HG03066 (cell line): ENCODE measurements around the gene DTWD2.
A peak's percentile ranks its signal among the peaks of the same experiment; 100 is the strongest.
"Not testable (repeated sequence)": the region's sequence is repeated elsewhere in the genome, so short reads cannot be mapped to it uniquely, and the experiment has no call there.

Experiments used
- ATAC-seq: cut with Tn5 transposase; IDR thresholded peaks from one replicate; pipeline ENCODE4 v1.9.1; 2021; ENCODE audit warnings: low read depth; ENCODE audit not compliant: unreplicated experiment

DTWD2 gene

DNA sequence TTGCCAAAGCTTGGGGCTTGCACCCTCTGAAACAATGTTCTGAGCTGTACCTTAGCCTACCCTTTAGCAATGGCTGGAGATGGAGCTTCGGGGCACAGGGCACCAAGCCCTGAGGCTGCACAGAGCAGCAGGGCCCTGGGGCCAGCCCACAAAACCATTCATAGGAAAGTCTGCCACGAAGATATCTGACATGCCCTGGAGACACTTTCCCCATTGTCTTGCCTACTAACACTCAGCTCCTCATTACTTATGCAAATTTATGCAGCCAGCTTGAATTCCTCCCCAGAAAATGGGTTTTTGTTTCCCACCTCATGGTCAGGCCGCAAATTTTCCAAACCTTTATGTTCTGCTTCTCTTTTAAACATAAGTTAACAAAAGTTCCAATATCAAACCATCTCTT, 105.7 kb downstream of the DTWD2 start:
- ATAC-seq: no peak

DNA sequence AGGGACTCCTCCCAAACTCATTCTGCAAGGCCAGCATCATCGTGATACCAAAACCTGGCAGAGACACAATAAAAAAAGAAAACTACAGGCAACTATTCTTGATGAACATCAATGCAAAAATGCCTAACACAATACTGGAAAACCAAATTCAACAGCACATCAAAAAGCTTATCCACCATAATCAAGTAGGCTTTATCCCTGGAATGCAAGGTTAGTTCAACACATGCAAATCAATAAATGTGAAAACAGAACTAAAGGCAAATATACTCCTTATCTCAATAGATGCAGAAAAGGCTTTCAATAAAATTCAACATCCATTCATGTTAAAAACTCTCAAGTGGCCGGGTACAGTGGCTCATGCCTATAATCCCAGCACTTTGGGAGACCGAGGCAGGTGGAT, 111.5 kb downstream of the DTWD2 start:
- ATAC-seq: not testable (repeated sequence)

DNA sequence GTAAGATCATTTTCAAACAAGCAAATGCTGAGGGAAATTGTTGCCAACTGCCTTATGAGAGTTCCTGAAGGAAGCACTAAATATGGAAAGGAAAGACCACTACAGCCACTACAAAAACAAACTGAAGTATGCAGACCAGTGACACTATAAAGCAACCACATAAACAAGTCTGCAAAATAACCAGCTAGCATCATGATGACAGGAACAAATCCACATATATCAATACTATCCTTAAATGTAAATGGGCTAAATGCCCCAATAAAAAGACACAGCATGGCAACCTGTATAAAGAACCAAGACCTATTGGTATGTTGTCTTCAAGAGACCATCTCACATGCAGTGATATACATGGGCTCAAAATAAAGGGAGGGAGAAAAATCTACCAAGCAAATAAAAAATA, 113.2 kb downstream of the DTWD2 start:
- ATAC-seq: no peak

DNA sequence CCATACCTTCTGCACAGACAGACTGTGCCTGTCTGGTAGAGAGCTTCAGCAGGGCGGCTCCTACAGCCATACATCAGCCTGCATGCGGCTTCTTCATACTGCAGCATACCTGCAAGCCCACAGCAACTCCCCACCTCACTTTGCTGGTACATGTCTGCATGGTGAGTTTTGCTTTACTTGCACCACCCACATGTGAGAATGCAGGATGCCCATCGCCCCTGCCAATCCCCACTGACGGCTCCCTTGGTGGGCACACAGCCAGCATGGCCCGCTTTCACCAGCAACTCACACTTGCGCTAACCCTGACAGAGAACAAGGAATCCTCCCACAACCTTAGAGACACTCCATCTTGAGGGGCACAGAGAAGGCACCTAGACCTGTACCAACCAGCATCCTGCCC, 114.9 kb downstream of the DTWD2 start:
- no peak for ATAC-seq

DNA sequence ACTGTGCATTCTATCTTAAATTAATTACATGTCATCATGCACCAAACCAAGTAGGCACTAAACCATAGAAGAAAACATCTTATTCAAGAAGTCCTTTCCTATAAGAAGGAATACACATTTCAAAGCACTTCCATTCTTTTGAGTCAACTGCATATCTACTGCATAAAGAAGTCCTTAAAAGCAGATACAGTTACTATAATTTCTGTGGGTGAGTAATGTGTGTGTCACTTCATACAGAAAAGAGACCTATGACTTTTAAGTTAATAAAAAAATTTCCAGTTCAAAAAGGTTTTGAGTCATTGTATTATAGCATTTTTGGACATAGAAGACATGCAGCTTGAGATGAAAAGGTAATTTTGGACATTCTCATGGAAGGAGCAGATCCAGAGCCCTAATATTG, 125.0 kb downstream of the DTWD2 start:
- no peak for ATAC-seq

DNA sequence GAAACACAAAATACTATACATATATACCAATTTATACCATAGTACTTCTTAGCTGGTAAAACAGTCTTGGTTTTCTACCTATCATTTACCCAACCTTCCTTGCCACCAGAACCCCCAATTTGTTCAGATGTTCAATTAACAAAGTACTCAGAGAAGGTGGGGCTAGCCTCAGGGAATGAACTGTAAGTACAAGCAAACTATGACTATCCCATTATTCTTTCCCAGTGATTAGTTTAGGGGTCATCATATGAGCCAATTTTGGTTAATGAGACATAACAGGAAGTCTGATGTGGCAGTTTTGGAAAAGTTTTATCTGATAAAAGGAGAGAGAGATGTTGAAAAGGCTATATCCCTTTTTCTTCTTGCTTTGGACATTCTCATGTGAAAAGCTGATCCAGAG, 125.8 kb downstream of the DTWD2 start:
- ATAC-seq: no peak

DNA sequence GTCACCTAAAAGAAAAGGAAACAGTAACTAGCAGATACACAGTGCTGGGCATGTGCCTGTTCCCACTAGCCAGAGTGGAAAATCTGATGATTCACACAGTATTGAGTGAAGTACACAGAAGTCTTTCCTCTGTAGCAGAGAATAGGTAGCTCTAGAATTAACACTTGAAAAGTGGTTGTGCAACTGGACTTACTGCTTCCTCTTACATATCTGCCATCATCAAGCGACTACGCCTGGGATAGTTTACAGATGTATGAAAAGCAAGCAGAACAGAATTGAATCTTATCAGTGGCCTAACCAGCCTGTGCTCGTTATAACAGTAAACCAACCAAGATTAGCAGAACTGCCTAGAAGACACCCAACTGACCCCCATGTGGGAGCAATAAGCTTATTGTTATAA, 130.6 kb downstream of the DTWD2 start:
- ATAC-seq: no peak

DNA sequence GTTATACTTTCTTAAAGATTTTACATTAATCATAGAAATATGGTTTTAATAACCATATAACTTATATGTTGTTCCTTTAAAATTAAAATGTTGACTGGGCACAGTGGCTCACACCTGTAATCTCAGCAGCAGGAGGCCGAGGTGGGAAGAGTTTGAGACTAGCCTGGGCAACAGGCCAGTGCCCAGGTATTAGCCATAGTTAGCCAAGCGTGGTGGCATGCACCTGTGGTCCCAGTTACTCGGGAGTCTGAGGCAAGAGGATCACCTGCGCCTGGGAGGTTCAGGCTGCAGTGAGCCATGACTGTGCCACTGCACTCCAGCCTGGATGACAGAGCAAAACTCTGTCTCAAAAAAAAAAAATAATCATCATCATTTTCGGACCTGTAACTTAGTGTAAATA, 133.5 kb downstream of the DTWD2 start:
- no peak for ATAC-seq

DNA sequence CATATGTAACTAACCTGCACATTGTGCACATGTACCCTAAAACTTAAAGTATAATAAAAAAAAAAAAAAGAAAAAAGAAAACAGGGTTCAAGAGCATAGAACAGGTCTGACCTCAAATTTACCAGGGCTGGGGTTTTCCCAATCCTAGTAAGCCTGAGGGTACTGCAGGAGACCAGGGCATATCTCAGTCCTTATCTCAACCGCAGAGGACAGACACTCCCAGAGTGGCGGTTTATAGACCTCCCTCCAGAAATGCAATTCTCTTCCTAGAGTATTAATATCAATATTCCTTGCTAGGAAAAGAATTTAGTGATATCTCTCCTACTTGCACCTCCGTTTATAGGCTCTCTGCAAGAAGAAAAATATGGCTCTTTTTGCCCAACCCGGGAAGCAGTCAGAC, 136.6 kb downstream of the DTWD2 start:
- ATAC-seq: not testable (repeated sequence)

DNA sequence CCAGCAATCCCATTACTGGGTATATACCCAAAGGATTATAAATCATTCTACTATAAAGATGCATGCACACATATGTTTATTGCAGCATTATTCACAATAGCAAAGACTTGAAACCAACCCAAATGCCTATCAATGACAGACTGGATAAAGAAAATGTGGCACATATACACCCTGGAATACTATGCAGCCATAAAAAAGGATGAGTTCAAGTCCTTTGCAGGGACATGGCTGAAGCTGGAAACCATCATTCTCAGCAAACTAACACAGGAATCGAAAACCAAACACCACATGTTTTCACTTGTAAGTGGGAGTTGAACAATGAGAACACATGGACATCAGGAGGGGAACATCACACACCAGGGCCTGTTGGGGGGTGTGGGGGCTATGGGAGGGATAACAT, 138.8 kb downstream of the DTWD2 start:
- ATAC-seq: not testable (repeated sequence)

DNA sequence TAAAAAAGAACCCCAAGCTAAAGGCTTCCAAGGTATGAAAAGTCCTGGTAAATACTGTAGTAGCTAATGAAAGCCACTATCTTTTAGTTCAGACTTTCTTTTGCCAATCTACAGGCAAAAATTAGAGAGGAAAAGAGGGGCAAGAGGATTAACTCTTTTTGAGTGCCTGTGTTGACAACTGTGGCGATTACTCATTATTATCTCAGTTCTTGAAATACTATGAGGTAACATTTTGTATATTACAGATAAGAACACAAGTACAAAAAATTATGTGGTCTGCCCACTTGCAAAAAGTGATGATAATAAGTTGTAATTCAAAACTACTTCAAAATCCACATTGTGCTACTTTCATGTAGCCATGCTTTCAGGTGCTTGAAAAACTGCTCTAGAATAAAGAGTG, 144.0 kb downstream of the DTWD2 start:
- ATAC-seq: no peak

DNA sequence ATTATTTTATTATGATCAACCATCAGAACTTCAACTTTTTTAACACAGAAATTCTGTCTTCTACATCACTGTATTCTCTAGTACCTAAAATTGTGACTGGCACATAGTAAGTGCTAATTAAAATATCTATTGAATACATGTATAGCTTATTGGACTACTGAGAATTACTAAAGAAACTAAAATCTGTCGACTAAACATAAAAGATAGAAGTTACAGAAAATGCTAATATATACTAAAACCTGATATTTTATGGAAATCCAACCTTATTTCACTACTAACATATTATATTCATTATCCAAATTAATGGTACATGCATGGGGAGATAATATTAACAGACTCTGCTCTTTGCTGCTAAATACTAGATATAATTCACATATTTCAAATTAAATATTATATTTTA, 153.6 kb downstream of the DTWD2 start:
- ATAC-seq: no peak

DNA sequence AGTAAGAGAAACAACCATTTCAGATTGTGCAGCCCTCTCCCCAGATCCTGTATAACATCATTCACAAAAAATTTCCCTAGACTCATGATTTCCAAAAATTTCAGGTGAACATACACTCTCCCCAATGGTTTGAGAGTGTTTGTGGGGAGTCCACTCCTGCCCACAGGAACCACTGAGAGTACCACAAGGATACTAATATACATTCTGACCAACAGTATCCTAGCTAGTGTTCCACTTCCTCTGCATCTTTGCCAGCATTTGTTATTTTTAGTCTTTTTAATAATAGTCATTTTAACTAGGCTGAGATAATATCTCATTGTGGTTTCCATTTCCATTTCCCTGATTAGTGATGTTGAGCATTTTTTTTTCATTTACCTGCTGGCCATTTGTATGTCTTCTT, 155.4 kb downstream of the DTWD2 start:
- ATAC-seq: no peak

DNA sequence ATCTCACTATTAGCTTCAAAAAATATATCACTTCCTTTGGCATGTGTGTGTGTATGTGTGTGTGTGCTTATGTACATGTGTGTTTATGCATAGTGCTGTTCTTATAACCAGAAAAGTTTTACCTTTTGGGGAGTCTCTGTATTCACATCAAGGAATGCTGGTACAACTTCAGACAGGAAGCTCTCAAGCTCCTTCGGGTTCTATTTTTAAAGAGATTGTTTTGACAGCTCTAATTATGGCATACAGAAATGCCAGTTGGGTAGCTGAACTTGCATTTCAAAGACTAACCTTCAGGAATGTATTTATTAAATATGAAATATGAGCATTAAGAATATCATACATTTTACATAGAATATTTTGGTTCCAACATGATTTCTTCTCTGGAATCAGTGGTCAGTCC, 163.1 kb downstream of the DTWD2 start:
- no peak for ATAC-seq

DNA sequence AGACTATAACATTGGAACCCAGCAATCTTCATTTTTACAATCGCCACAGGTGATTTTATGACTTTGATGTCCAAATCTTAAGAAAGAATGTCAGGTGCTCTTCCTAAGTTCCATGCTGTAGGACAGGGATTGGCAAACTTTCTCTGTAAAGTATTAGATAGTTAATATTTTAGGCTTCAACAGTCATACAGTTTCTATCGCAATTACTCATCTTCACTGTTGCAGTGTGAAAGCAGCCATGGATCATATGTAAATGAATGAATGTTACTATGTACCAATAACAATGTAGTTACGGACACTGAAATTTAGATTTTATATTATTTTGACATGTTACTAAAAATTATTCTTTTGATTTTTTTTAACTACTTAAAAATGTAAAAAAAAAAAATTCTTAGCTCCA, 169.7 kb downstream of the DTWD2 start:
- no peak for ATAC-seq

DNA sequence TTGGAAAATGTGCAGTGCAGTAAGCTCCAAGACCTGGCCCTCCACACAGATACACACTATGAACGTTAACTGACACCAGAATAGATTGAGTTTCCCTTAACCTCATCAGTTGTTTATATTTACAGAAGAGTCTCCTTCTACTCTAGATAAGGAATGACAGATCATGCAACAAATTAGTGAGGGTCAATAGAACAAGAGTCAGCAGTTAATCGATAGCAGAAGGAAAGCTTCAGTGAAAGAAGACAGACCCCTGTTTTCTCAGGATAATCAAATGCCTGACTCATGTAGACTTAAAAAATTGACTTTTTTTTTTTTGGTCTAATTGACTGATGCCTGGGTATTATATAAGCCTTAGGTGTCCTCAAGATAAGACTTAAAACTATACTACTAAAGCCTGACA, 179.9 kb downstream of the DTWD2 start:
- no peak for ATAC-seq

DNA sequence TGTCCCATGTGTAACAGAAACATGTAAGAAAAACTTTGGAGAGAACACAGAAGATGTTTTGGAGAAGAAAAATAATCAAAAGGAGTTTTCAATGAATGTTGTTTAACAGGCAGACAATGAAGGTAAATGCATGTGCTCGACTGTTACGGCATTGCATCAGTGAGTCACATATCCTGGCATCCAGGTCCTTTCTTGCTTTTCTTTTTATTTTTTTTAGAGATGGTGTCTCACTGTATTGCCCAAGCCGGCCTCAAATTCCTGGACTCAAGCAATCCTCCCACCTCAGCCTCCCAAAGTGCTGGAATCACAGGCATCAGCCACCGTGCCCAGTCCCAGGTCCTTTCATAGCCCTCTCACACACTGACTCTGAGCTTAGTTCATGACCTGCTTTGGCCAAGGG, 181.8 kb downstream of the DTWD2 start:
- no peak for ATAC-seq

DNA sequence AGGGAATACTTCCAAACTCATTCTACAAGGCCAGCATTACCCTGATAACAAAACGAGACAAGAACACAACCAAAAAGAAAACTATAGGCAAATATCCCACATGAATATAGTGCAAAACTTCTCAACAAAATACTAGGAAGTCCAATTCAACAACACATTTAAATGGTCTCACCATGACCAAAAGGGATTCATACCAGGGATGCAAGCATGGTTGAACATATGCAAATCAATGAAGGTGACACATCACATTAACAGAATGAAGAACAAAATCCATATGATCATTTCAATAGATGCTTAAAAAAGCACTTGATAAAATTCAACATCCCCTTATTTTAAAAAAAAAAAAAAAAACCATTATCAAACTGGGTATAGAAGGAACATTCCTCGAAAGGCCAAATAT, 186.0 kb downstream of the DTWD2 start:
- ATAC-seq: no peak

DNA sequence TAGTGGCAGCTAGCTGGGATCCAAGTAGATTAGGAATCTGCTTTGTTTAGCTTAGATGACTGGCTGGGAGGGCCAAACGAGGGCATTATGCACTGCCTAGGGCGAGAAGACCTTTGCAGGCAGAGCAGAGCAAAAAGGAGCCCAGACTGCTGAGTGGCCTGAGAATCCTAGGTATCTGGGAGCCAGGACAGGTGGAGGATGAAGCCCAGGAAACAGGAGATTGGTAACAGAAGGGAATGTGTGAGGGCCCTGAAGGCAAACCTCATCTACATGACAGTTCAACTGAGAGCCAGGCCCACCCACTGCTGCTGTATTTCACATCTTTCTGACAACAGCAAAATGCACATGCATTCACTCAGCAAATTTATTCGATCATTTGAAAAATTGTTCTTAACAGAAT, 192.3 kb downstream of the DTWD2 start:
- no peak for ATAC-seq

DNA sequence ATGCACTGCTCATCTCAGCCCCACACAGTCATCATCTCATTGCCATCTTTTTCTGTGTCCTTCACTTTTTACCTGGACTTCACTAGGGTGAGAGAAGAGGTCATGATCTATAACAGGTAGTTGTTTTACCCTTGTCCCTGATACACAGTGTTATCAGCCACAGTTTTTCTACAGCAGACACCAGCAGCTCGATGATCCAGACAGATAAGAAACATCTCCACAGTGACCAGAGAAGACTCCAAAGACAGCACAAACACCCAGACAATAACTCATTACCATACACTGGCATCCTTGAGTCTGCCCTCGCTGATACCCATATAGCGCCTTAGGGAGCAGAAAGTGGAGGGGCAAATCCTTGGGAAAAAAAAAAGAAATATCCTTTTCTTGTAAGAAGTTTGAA, 194.1 kb downstream of the DTWD2 start:
- ATAC-seq: no peak

DNA sequence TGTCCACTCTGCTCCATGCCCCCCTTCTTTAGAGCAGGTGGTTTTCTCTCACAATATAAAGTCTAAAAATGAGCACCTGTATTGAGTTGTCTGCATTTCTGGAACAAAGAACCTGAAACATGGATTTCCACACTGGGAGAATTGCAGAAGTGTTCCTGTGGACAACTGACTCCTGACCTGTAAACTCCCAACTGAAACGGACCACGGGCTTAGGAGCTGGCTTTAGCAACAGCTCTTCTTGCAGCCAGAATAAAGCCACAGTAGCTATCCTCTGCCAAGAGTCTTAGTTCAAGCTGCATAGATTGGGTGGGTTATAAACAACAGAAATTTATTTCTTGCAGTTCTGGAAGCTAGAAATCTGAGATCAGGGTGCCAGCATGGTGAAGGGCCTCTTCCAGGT, 194.7 kb downstream of the DTWD2 start:
- no peak for ATAC-seq

DNA sequence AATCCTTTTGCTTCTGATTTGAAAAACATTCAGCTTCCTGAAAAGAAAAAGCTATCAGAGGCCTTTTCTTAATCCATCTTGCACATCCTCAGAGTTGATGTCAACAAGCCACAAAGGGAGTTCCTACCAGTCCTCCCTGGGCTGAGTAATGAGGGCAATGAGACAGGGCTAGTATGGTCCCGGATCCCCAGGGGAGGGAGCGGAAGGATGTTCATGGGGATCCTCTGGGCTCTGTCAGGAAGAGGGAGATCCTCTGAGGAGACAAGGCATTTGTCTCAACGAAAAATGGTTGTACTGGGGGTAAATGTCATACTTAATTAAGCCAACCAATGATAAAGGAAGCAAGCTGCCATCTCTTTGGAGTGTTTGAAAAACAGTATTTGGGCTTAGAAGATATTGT, 195.3 kb downstream of the DTWD2 start:
- no peak for ATAC-seq

DNA sequence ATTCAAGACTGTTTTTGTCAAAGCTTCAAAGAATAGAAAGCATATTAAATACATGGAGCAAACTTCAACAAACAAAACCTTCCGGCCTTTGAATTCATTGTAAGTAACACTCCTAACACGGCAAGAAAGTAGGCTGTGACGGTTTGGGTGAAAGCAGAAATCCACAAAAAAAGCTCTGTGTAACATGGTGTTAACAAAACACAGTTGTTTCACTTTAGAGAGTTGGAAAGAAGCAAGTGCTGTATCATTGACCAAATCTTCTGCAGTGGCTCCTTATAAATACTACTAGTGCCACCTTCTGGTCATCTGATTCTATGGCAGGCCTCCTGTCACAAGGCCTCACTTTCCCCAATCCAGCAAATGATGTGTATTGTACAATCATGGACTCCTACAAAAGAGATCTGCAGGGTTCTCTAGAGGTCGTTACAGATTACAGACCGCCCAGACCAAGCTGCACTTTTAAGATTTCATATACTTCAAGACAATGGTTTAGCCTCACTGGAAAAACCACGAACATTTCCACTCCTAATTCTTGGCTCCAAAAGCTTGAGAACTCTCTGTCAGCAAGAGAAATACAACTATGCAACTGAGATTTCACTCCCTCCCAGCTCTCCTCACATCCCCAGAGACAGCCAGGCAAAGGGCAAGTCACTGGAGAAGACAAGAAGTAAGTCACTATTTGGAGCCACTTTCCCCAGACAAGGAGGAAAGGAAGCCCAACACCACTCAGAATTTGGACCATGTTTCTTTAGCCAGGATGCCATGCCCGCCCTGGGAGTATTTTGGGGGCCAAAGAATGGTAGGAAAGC, 196.2 kb downstream of the DTWD2 start:
- ATAC-seq: peak; percentile 96
